Measurements from ENCODE around the gene SPDYE5. TPM values are rescaled to one million over a fixed set of nuclear protein-coding genes. Genes with fewer than 3 reads are reported as not detected.

SPDYE5 gene, protein sequence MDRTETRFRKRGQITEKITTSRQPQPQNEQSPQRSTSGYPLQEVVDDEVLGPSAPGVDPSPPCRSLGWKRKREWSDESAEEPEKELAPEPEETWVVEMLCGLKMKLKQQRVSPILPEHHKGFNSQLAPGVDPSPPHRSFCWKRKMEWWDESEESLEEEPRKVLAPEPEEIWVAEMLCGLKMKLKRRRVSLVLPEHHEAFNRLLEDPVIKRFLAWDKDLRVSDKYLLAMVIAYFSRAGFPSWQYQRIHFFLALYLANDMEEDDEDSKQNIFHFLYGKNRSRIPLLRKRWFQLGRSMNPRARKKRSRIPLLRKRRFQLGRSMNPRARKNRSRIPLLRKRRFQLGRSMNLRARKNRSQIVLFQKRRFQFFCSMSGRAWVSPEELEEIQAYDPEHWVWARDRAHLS
- total RNA-seq (2022; extraction: Qiagen RNA extraction; ENCODE audit: low read depth), result not detected in 5 replicates

DNA sequence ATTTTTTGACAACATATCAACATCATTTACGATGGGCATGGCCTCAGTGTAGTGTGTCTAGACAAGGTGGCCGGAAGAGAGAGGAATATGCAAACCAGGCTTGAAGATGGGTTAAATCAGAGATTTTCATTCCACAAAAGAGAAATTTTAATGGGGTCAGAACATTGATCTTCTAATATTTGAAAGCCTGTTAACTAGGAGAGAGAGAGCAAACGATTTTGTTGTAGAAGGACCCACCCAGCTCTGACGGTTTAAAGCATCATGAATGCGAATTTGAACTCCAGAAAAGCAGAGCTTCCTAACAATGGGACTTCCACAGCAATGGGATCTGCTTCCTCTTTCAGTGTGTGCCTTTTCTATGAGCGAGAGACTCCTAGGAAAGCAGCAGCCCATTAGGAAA, at the start of gene SPDYE5:
TSS of gene SPDYE5 (plus strand) at position 301 of the 400 bp plus-strand sequence. CDS start 1,728 bp downstream, outside the sequence.

DNA sequence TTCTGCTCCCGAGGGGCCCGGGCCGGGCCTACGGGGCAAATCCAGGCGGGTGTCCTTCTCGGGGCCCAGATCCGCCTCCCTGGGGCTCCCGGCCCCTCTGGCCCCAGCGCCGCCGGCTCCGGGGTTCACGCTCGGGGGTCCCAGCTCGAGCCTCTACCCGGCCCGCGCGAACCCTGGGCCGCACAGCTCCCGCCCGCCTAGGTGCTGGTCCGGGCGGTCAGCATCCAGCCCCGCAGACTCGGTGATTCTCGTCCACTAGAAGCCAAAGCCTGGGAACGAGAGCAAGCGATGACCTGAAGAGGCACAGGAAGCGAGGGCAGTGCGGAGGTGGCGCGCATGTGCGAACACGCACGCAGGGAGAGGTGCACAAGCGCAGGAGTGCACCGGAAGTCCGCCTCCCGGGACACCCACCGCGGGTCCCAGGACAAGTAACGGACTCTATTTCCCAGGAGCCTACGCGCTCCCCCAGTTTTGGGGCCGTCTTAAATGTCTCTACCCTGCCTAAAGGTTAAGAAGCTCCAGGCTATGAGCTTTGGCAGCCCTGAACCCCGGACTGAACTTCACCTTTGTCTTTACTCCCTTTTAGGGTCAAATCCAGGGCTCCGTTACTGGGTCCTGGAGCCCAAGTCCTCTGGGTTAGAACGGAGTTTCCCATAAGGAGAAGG, 6.0 kb upstream of the SPDYE5 start, which contains the start of gene POM121C:
TSS of gene POM121C (minus strand) at position 321 of the 665 bp plus-strand sequence. CDS start 44,803 bp downstream, outside the sequence.

Other genes starting within 250 kb of the SPDYE5 start
- gene TRIM73, start 96.7 kb upstream of the SPDYE5 start, total RNA-seq (2022; extraction: Qiagen RNA extraction; ENCODE audit: low read depth), result 1.2 to 2.9 TPM (median 1.9 TPM) in 5 replicates
- gene POM121C, start 6.0 kb upstream of the SPDYE5 start, total RNA-seq (2022; extraction: Qiagen RNA extraction; ENCODE audit: low read depth), result 32.2 to 44.0 TPM (median 39.2 TPM) in 5 replicates
- gene HIP1, start 246.6 kb downstream of the SPDYE5 start, total RNA-seq (2022; extraction: Qiagen RNA extraction; ENCODE audit: low read depth), result 14.3 to 18.9 TPM (median 18.1 TPM) in 5 replicates